Tibial nerve (tissue), 3 donors: ENCODE measurements around the gene ARL8A.

Experiments
- CTCF ChIP-seq, 5 experiments: fragments of 200-600 bp in 3 of 5; fragments of 450-650 bp in 2 of 5; sonication (generic) in 3 of 5; IDR thresholded peaks; one replicate each; pipeline ENCODE4 v1.5.1; 2016 to 2019; ENCODE audit warnings: antibody characterized with exemption in 5 of 5, mild to moderate bottlenecking in 3 of 5, moderate library complexity in 2 of 5
- POLR2A ChIP-seq, 2 donors: fragments of 450-650 bp; IDR thresholded peaks; one replicate each; pipeline ENCODE4 v1.6.1; 2017; ENCODE audit warnings: antibody characterized with exemption in 2 of 2, mild to moderate bottlenecking in 2 of 2, moderate library complexity in 2 of 2

- no peak for TF ChIP-seq POLR2A (IDR thresholded peaks at IDR 0.05)
- TF ChIP-seq CTCF (IDR thresholded peaks at IDR 0.05), result no peak
Observed at GRCh38 chr1:202182040-202182877, 37.7 kb upstream of the ARL8A start.
